Measurements from ENCODE around the gene CTSW. TPM values are rescaled to one million over a fixed set of nuclear protein-coding genes. Genes with fewer than 3 reads are reported as not detected.

CTSW gene
- total RNA-seq, 4 donors from 2014 or later = 0.76 to 5.0 (median 1.4) TPM; not detected in 1

- 67% methylated on average over 29 of the region's 33 CpGs for WGBS
- Histone ChIP-seq H3K9me3 (no peaks in the 10 kb centered on the region), H3K4me1 (peaks cover 44% of the 10 kb centered on the region), H3K27me3 (no peaks in the 10 kb centered on the region), H3K4me3 (no peak overlapping the region), H3K27ac (no peak overlapping the region), H3K36me3 (peaks cover 54% of the 10 kb centered on the region)
- no peak for TF ChIP-seq CTCF (IDR thresholded peaks at IDR 0.05)
- TF ChIP-seq POLR2AphosphoS5 (IDR thresholded peaks at IDR 0.05) = no peak
- no peak for TF ChIP-seq POLR2A (IDR thresholded peaks at IDR 0.05)
- no peak for TF ChIP-seq EP300 (IDR thresholded peaks at IDR 0.05)
- peak; percentile 66 to 73 for DNase-seq (ENCODE audit: low spot score in 2 of 2)
Observed at GRCh38 chr11:65852508-65853245, 27.0 kb upstream of the CTSW start.

GRCh38 chr11:65853246-65853979, 26.2 kb upstream of the CTSW start:
- peaks cover 54% of the 10 kb centered on the region for H3K36me3 ChIP-seq
- peaks cover 46% of the 10 kb centered on the region for H3K4me1 ChIP-seq
- no peak overlapping the region for H3K27ac ChIP-seq
- no peaks in the 10 kb centered on the region for H3K27me3 ChIP-seq
- no peaks in the 10 kb centered on the region for H3K9me3 ChIP-seq
- peak in 1 of 2 donors; percentile 61 for DNase-seq (ENCODE audit: low spot score in 2 of 2)
- WGBS = 85% methylated on average over 5 of the region's 6 CpGs
- TF ChIP-seq CTCF (IDR thresholded peaks at IDR 0.05) (no peak), EP300 (IDR thresholded peaks at IDR 0.05) (no peak)
- H3K4me3 ChIP-seq = no peak overlapping the region

GRCh38 chr11:65854161-65854592, 25.5 kb upstream of the CTSW start:
- H3K4me1 ChIP-seq = peaks cover 54% of the 10 kb centered on the region
- TF ChIP-seq POLR2AphosphoS5 (IDR thresholded peaks at IDR 0.05) (no peak), CTCF (IDR thresholded peaks at IDR 0.05) (no peak), EP300 (IDR thresholded peaks at IDR 0.05) (no peak), POLR2A (IDR thresholded peaks at IDR 0.05) (no peak)
- peak in 1 of 2 donors; percentile 49 for DNase-seq (ENCODE audit: low spot score in 2 of 2)
- H3K36me3 ChIP-seq = peaks cover 54% of the 10 kb centered on the region
- WGBS = 78% methylated on average over 4 of the region's 4 CpGs
- H3K9me3 ChIP-seq = no peaks in the 10 kb centered on the region
- H3K27me3 ChIP-seq = no peaks in the 10 kb centered on the region
- H3K27ac ChIP-seq = no peak overlapping the region
- H3K4me3 ChIP-seq = no peak overlapping the region

GRCh38 chr11:65854852-65855837, 24.5 kb upstream of the CTSW start:
- H3K4me1 ChIP-seq = peaks cover 62% of the 10 kb centered on the region
- WGBS = 78% methylated on average over 14 of the region's 15 CpGs
- DNase-seq (ENCODE audit: low spot score in 2 of 2) = peak in 1 of 2 donors; percentile 66
- no peaks in the 10 kb centered on the region for H3K9me3 ChIP-seq
- peaks cover 54% of the 10 kb centered on the region for H3K36me3 ChIP-seq
- H3K27me3 ChIP-seq = no peaks in the 10 kb centered on the region
- no peak overlapping the region for H3K27ac ChIP-seq
- no peak overlapping the region for H3K4me3 ChIP-seq
- TF ChIP-seq POLR2A (IDR thresholded peaks at IDR 0.05) (no peak), EP300 (IDR thresholded peaks at IDR 0.05) (no peak), POLR2AphosphoS5 (IDR thresholded peaks at IDR 0.05) (no peak), CTCF (IDR thresholded peaks at IDR 0.05) (no peak)

Data from suprapubic skin (tissue), 4 donors.